HepG2 (cell line): ENCODE data around the gene FRS2. TPM values are rescaled to one million over a fixed set of nuclear protein-coding genes. Genes with fewer than 3 reads are reported as not detected.

Experiments
- ATF5 ChIP-seq: sonication (generic); formaldehyde crosslinking; IDR thresholded peaks from 2 replicates; pipeline ENCODE4 v1.4.0; 2020; ENCODE audit warnings: mild to moderate bottlenecking, low read depth, missing genetic modification reagents
- DDIT3 ChIP-seq: sonication (generic); formaldehyde crosslinking; IDR thresholded peaks from 2 replicates; pipeline ENCODE4 v1.4.0; 2020; ENCODE audit warnings: mild to moderate bottlenecking, missing genetic modification reagents
- JUN ChIP-seq: sonication (generic); formaldehyde crosslinking; IDR thresholded peaks from 2 replicates; pipeline ENCODE4 v1.4.0; 2020; ENCODE audit warnings: mild to moderate bottlenecking, missing genetic modification reagents
- MXD4 ChIP-seq: IDR thresholded peaks from 2 replicates; pipeline ENCODE4 v1.6.1; 2016; ENCODE audit warnings: mild to moderate bottlenecking, missing biosample characterization, missing genetic modification reagents
- NFE2L2 ChIP-seq: fragments of 150-350 bp; IDR thresholded peaks from 2 replicates; pipeline ENCODE4 v1.6.1; 2014; ENCODE audit warnings: low read length
- NR2F6 ChIP-seq, 2 experiments: IDR thresholded peaks; 2 replicates each; pipeline ENCODE4 v1.6.1; 2016; ENCODE audit warnings: antibody characterized with exemption in 1 of 2, mild to moderate bottlenecking in 1 of 2
- PAF1 ChIP-seq: IDR thresholded peaks from 2 replicates; pipeline ENCODE4 v1.6.1; 2016; ENCODE audit warnings: missing genetic modification reagents, missing compliant biosample characterization
- RFX5 ChIP-seq: IDR thresholded peaks from 2 replicates; pipeline ENCODE4 v1.6.1; 2011; ENCODE audit warnings: low read depth, low read length, improper control_type of control experiment
- RNF2 ChIP-seq: fragments of 450-650 bp; conservative IDR thresholded peaks from 2 replicates; pipeline ENCODE4 v1.6.1; 2016; ENCODE audit warnings: low read depth
- SAP130 ChIP-seq: IDR thresholded peaks from 2 replicates; pipeline ENCODE4 v1.6.1; 2016; ENCODE audit warnings: low read depth
- SETDB1 ChIP-seq: sonication (generic); formaldehyde crosslinking; IDR thresholded peaks from 2 replicates; pipeline ENCODE4 v1.5.1; 2020; ENCODE audit warnings: missing genetic modification reagents, mild to moderate bottlenecking, borderline replicate concordance
- ZBTB20 ChIP-seq: sonication (generic); formaldehyde crosslinking; IDR thresholded peaks from 2 replicates; pipeline ENCODE4 v1.8.1; 2023; ENCODE audit warnings: missing genetic modification reagents, low read depth, mild to moderate bottlenecking, borderline replicate concordance
- ZBTB7A ChIP-seq: sonication (generic); formaldehyde crosslinking; IDR thresholded peaks from 2 replicates; pipeline ENCODE4 v1.8.0; 2022; ENCODE audit warnings: mild to moderate bottlenecking, missing genetic modification reagents
- ZFY ChIP-seq: sonication (generic); formaldehyde crosslinking; IDR thresholded peaks from 2 replicates; pipeline ENCODE4 v1.4.0; 2020; ENCODE audit warnings: missing genetic modification reagents
- ZNF235 ChIP-seq: sonication (generic); formaldehyde crosslinking; IDR thresholded peaks from 2 replicates; pipeline ENCODE4 v1.8.1; 2023; ENCODE audit warnings: mild to moderate bottlenecking, missing genetic modification reagents, borderline replicate concordance
- ZNF496 ChIP-seq: sonication (generic); formaldehyde crosslinking; IDR thresholded peaks from 2 replicates; pipeline ENCODE4 v1.8.1; 2023; ENCODE audit warnings: mild to moderate bottlenecking, moderate library complexity, missing genetic modification reagents; ENCODE audit not compliant: insufficient replicate concordance
- ZNF570 ChIP-seq: sonication (generic); formaldehyde crosslinking; IDR thresholded peaks from 2 replicates; pipeline ENCODE4 v1.4.0; 2020; ENCODE audit warnings: mild to moderate bottlenecking, missing genetic modification reagents, borderline replicate concordance
- polyA plus RNA-seq, 8 experiments: library from polyadenylated mRNA; depleted of rRNA in 3 of 8; stranded (reverse) in 7 of 8; unstranded in 1 of 8; fragments of >200 nt; fragmentation: Illumina TruSeq in 4 of 8; extraction: Trizol in 4 of 8; gene quantifications; 2 replicates each; pipeline versions ENCODE4 v1.2.1 to v1.2.3, GENCODE V29; 2011 to 2016; ENCODE audit warnings: low read depth in 4 of 8, missing spikeins in 1 of 8, mixed read lengths in 1 of 8; ENCODE audit not compliant: insufficient read depth in 1 of 8
- total RNA-seq, 5 experiments: library from RNA; depleted of rRNA; stranded (reverse); fragments of >200 nt; fragmentation: Illumina TruSeq; extraction: Trizol; gene quantifications; 2 replicates each; pipeline ENCODE4 v1.2.3, GENCODE V29; 2016; ENCODE audit warnings: low read depth in 1 of 5
- TF ChIP-seq, protein P1 (sequence below): sonication (generic); formaldehyde crosslinking; IDR thresholded peaks from 2 replicates; pipeline ENCODE4 v1.9.0; 2021; ENCODE audit warnings: missing genetic modification reagents, borderline replicate concordance
- TF ChIP-seq, protein P2 (sequence below): sonication (generic); formaldehyde crosslinking; IDR thresholded peaks from 2 replicates; pipeline ENCODE4 v1.4.0; 2020; ENCODE audit warnings: missing genetic modification reagents, borderline replicate concordance
- TF ChIP-seq, protein P3 (sequence below), 2 experiments: sonication (generic) in 1 of 2; formaldehyde crosslinking in 1 of 2; IDR thresholded peaks; 2 replicates each; pipeline versions ENCODE4 v1.4.0 to v1.6.1; 2018 to 2020; ENCODE audit warnings: missing genetic modification reagents in 2 of 2, borderline replicate concordance in 1 of 2, low read depth in 1 of 2, mild to moderate bottlenecking in 1 of 2, missing biosample characterization in 1 of 2

FRS2 gene
- total and polyA plus RNA-seq, 2 of the 13 experiments (the other 11 are each of a cell fraction or from before 2014, with no cell fraction given), result 8.3 to 16.8 TPM

- 0 out of 2 replicates have a peak, but pooled peaks have one; percentile 55 for TF ChIP-seq ATF5
- TF ChIP-seq ZBTB7A (CRISPR knock-in tag), result peak; percentile 86
- peak; percentile 94 for TF ChIP-seq RNF2
- TF ChIP-seq, protein P1, sequence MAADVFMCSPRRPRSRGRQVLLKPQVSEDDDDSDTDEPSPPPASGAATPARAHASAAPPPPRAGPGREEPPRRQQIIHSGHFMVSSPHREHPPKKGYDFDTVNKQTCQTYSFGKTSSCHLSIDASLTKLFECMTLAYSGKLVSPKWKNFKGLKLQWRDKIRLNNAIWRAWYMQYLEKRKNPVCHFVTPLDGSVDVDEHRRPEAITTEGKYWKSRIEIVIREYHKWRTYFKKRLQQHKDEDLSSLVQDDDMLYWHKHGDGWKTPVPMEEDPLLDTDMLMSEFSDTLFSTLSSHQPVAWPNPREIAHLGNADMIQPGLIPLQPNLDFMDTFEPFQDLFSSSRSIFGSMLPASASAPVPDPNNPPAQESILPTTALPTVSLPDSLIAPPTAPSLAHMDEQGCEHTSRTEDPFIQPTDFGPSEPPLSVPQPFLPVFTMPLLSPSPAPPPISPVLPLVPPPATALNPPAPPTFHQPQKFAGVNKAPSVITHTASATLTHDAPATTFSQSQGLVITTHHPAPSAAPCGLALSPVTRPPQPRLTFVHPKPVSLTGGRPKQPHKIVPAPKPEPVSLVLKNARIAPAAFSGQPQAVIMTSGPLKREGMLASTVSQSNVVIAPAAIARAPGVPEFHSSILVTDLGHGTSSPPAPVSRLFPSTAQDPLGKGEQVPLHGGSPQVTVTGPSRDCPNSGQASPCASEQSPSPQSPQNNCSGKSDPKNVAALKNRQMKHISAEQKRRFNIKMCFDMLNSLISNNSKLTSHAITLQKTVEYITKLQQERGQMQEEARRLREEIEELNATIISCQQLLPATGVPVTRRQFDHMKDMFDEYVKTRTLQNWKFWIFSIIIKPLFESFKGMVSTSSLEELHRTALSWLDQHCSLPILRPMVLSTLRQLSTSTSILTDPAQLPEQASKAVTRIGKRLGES, result 0 out of 2 replicates have a peak, but pooled peaks have one; percentile 53
- no peak for TF ChIP-seq DDIT3
- TF ChIP-seq ZBTB20 (CRISPR knock-in tag), result peak; percentile 45; the same call in 1 of the 2 replicates
- TF ChIP-seq JUN, result no peak
- TF ChIP-seq SAP130 (CRISPR knock-in tag), result peak; percentile 97
- TF ChIP-seq ZFY (CRISPR knock-in tag), result peak; percentile 99
- TF ChIP-seq, protein P2, sequence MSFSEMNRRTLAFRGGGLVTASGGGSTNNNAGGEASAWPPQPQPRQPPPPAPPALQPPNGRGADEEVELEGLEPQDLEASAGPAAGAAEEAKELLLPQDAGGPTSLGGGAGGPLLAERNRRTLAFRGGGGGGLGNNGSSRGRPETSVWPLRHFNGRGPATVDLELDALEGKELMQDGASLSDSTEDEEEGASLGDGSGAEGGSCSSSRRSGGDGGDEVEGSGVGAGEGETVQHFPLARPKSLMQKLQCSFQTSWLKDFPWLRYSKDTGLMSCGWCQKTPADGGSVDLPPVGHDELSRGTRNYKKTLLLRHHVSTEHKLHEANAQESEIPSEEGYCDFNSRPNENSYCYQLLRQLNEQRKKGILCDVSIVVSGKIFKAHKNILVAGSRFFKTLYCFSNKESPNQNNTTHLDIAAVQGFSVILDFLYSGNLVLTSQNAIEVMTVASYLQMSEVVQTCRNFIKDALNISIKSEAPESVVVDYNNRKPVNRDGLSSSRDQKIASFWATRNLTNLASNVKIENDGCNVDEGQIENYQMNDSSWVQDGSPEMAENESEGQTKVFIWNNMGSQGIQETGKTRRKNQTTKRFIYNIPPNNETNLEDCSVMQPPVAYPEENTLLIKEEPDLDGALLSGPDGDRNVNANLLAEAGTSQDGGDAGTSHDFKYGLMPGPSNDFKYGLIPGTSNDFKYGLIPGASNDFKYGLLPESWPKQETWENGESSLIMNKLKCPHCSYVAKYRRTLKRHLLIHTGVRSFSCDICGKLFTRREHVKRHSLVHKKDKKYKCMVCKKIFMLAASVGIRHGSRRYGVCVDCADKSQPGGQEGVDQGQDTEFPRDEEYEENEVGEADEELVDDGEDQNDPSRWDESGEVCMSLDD, result peak; percentile 63
- TF ChIP-seq, protein P3, sequence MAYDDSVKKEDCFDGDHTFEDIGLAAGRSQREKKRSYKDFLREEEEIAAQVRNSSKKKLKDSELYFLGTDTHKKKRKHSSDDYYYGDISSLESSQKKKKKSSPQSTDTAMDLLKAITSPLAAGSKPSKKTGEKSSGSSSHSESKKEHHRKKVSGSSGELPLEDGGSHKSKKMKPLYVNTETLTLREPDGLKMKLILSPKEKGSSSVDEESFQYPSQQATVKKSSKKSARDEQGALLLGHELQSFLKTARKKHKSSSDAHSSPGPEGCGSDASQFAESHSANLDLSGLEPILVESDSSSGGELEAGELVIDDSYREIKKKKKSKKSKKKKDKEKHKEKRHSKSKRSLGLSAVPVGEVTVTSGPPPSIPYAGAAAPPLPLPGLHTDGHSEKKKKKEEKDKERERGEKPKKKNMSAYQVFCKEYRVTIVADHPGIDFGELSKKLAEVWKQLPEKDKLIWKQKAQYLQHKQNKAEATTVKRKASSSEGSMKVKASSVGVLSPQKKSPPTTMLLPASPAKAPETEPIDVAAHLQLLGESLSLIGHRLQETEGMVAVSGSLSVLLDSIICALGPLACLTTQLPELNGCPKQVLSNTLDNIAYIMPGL (CRISPR knock-in tag; IDR thresholded peaks at IDR 0.05; ENCODE audit: borderline replicate concordance in 1 of 2, low read depth in 1 of 2), result peak; percentile 84 to 90
- no peak for TF ChIP-seq NFE2L2
- no peak; the same call in 1 of the 2 replicates for TF ChIP-seq RFX5
- TF ChIP-seq ZNF235 (CRISPR knock-in tag), result peak; percentile 44; the same call in 1 of the 2 replicates
- TF ChIP-seq SETDB1 (CRISPR knock-in tag), result no peak
- TF ChIP-seq MXD4, result peak; percentile 98
- no peak for TF ChIP-seq PAF1 (CRISPR knock-in tag)
- TF ChIP-seq ZNF496, result no peak
- TF ChIP-seq NR2F6 (IDR thresholded peaks at IDR 0.05), result no peak
- 0 out of 2 replicates have a peak, but pooled peaks have one; percentile 6 for TF ChIP-seq NR2F6 (CRISPR knock-in tag; IDR thresholded peaks at IDR 0.05)
- no peak for TF ChIP-seq ZNF570 (CRISPR knock-in tag)
Measured at GRCh38 chr12:69585189-69586062, 115.2 kb downstream of the FRS2 start, which contains the start of gene CCT2 (continued).
